ENCODE measurements around the gene PDHB.

The PDHB gene

GRCh38 chr3:58419780-58420507 is 13.7 kb downstream of the PDHB start:
- no peak for TF ChIP-seq CTCF (IDR thresholded peaks at IDR 0.05; ENCODE audit: low read length)
- no peak for TF ChIP-seq EZH2phosphoT487 (IDR thresholded peaks at IDR 0.05; ENCODE audit: low read length)
- no peak for TF ChIP-seq EZH2 (optimal IDR thresholded peaks at IDR 0.05; ENCODE audit: low read depth, low read length)
- no peak for DNase-seq
- Histone ChIP-seq H3K4me1 (ENCODE audit: low read length) (no peaks in the 10 kb centered on the region), H2AFZ (ENCODE audit: low read length) (no peak overlapping the region), H3K4me2 (ENCODE audit: low read depth, low read length) (no peak overlapping the region), H3K9ac (ENCODE audit: low read length) (no peak overlapping the region), H3K9me3 (replicated peaks; ENCODE audit: insufficient read depth, low read length) (no peaks in the 10 kb centered on the region), H3K27me3 (replicated peaks; ENCODE audit: insufficient read depth, low read length) (no peaks in the 10 kb centered on the region), H3K4me3 (ENCODE audit: low read length) (no peak overlapping the region), H3F3A (ENCODE audit: insufficient read depth, low read length) (no peaks in the 10 kb centered on the region), H3K27ac (ENCODE audit: low read length) (no peak overlapping the region), H3K36me3 (replicated peaks; ENCODE audit: insufficient read depth, low read length) (no peaks in the 10 kb centered on the region), H3K79me2 (ENCODE audit: low read length) (no peaks in the 10 kb centered on the region), H4K20me1 (ENCODE audit: insufficient read depth, low read length) (no peaks in the 10 kb centered on the region), H3K9me2 (replicated peaks; ENCODE audit: insufficient read depth, low read length) (no peaks in the 10 kb centered on the region)

GRCh38 chr3:58418227-58418626 is 15.4 kb downstream of the PDHB start:
- H3K79me2 ChIP-seq (ENCODE audit: low read length): no peaks in the 10 kb centered on the region
- no peak overlapping the region for H3K4me2 ChIP-seq (ENCODE audit: low read depth, low read length)
- no peak overlapping the region for H2AFZ ChIP-seq (ENCODE audit: low read length)
- no peak overlapping the region for H3K27ac ChIP-seq (ENCODE audit: low read length)
- no peaks in the 10 kb centered on the region for H3K27me3 ChIP-seq (replicated peaks; ENCODE audit: insufficient read depth, low read length)
- no peak for DNase-seq
- H3K36me3 ChIP-seq (replicated peaks; ENCODE audit: insufficient read depth, low read length): no peaks in the 10 kb centered on the region
- H3K4me3 ChIP-seq (ENCODE audit: low read length): no peak overlapping the region
- H3F3A ChIP-seq (ENCODE audit: insufficient read depth, low read length): no peaks in the 10 kb centered on the region
- H4K20me1 ChIP-seq (ENCODE audit: insufficient read depth, low read length): no peaks in the 10 kb centered on the region
- no peak overlapping the region for H3K9ac ChIP-seq (ENCODE audit: low read length)
- TF ChIP-seq CTCF (IDR thresholded peaks at IDR 0.05; ENCODE audit: low read length) (no peak), EZH2phosphoT487 (IDR thresholded peaks at IDR 0.05; ENCODE audit: low read length) (no peak), EZH2 (optimal IDR thresholded peaks at IDR 0.05; ENCODE audit: low read depth, low read length) (no peak)
- H3K4me1 ChIP-seq (ENCODE audit: low read length): no peaks in the 10 kb centered on the region
- no peaks in the 10 kb centered on the region for H3K9me2 ChIP-seq (replicated peaks; ENCODE audit: insufficient read depth, low read length)
- no peaks in the 10 kb centered on the region for H3K9me3 ChIP-seq (replicated peaks; ENCODE audit: insufficient read depth, low read length)

- no peaks in the 10 kb centered on the region for H3K36me3 ChIP-seq (replicated peaks; ENCODE audit: insufficient read depth, low read length)
- H3K9ac ChIP-seq (ENCODE audit: low read length): no peak overlapping the region
Measured at GRCh38 chr3:58417075-58417474, 16.6 kb downstream of the PDHB start.

More at GRCh38 chr3:58417075-58417474, 16.6 kb downstream of the PDHB start:
- no peak overlapping the region for H3K4me2 ChIP-seq (ENCODE audit: low read depth, low read length)
- no peaks in the 10 kb centered on the region for H3K9me2 ChIP-seq (replicated peaks; ENCODE audit: insufficient read depth, low read length)
- H3K79me2 ChIP-seq (ENCODE audit: low read length): no peaks in the 10 kb centered on the region
- no peaks in the 10 kb centered on the region for H3K9me3 ChIP-seq (replicated peaks; ENCODE audit: insufficient read depth, low read length)
- H3K4me1 ChIP-seq (ENCODE audit: low read length): no peaks in the 10 kb centered on the region
- no peaks in the 10 kb centered on the region for H3F3A ChIP-seq (ENCODE audit: insufficient read depth, low read length)
- no peak for DNase-seq
- no peak overlapping the region for H2AFZ ChIP-seq (ENCODE audit: low read length)
- TF ChIP-seq CTCF (IDR thresholded peaks at IDR 0.05; ENCODE audit: low read length): no peak
- no peak for TF ChIP-seq EZH2phosphoT487 (IDR thresholded peaks at IDR 0.05; ENCODE audit: low read length)
- no peak for TF ChIP-seq EZH2 (optimal IDR thresholded peaks at IDR 0.05; ENCODE audit: low read depth, low read length)
- no peaks in the 10 kb centered on the region for H3K27me3 ChIP-seq (replicated peaks; ENCODE audit: insufficient read depth, low read length)
- no peak overlapping the region for H3K4me3 ChIP-seq (ENCODE audit: low read length)
- no peak overlapping the region for H3K27ac ChIP-seq (ENCODE audit: low read length)
- no peaks in the 10 kb centered on the region for H4K20me1 ChIP-seq (ENCODE audit: insufficient read depth, low read length)
